IMR-90 (cell line): ENCODE data around the gene SMIM22. TPM values are rescaled to one million over a fixed set of nuclear protein-coding genes. Genes with fewer than 3 reads are reported as not detected.

Source experiments
- ATAC-seq: fragments of 200-7000 bp; cut with Tn5 transposase; 2 replicates; pipeline ENCODE4 v1.9.1; 2020; ENCODE audit warnings: low read depth, mild to moderate bottlenecking, moderate library complexity
- BruUV-seq: library from RNA; stranded (reverse); fragments of 400-500 nt; replicated peaks from 2 replicates; lab custom pipeline; 2021; lab: Mats Ljungman, UMichigan
- CTCF ChIA-PET: fragments of 300-600 bp; formaldehyde crosslinking; extraction: SDS; loops from one replicate; lab custom pipeline; 2021; ENCODE audit warnings: antibody characterized with exemption; lab: Yijun Ruan, JAX
- POLR2A ChIA-PET: fragments of 300-600 bp; sonication (Branson Sonifier 250); formaldehyde crosslinking; loops from one replicate; lab custom pipeline; 2022; ENCODE audit warnings: antibody characterized with exemption; ENCODE audit not compliant: unreplicated experiment; lab: Charles Lee
- DNase-seq: peaks from one replicate; pipeline ENCODE4 v3.0.0; 2013
- H2AFZ ChIP-seq: replicated peaks from 2 replicates; pipeline ENCODE3; 2013; ENCODE audit warnings: low read length, mild to moderate bottlenecking; ENCODE audit not compliant: poor library complexity
- H2AK5ac ChIP-seq: 2 replicates; pipeline ENCODE4 v1.6.1; 2013; ENCODE audit warnings: low read depth, low read length, inconsistent platforms
- H2AK9ac ChIP-seq: replicated peaks from 2 replicates; pipeline ENCODE3; 2013; ENCODE audit warnings: mild to moderate bottlenecking, low read depth, low read length, moderate library complexity; ENCODE audit not compliant: poor library complexity
- H2BK120ac ChIP-seq: 2 replicates; pipeline ENCODE4 v1.6.1; 2013; ENCODE audit warnings: low read depth, low read length, inconsistent platforms
- H2BK15ac ChIP-seq: 3 replicates; pipeline ENCODE4 v1.6.1; 2013; ENCODE audit warnings: low read depth, low read length, inconsistent platforms
- H2BK20ac ChIP-seq: 2 replicates; pipeline ENCODE4 v1.6.1; 2013; ENCODE audit warnings: low read depth, mild to moderate bottlenecking, inconsistent platforms, low read length, moderate library complexity
- H2BK5ac ChIP-seq: 2 replicates; pipeline ENCODE4 v1.6.1; 2013; ENCODE audit warnings: mild to moderate bottlenecking, low read depth, low read length, inconsistent platforms; ENCODE audit not compliant: poor library complexity, severe bottlenecking
- H3K14ac ChIP-seq: replicated peaks from 2 replicates; pipeline ENCODE4 v1.6.1; 2013; ENCODE audit warnings: low read depth, low read length, inconsistent platforms
- H3K18ac ChIP-seq: 2 replicates; pipeline ENCODE4 v1.6.1; 2013; ENCODE audit warnings: low read depth, low read length, control low read depth
- H3K23ac ChIP-seq: 2 replicates; pipeline ENCODE4 v1.6.1; 2013; ENCODE audit warnings: low read depth, low read length, inconsistent platforms
- H3K27ac ChIP-seq: 2 replicates; pipeline ENCODE4 v1.5.1; 2013; ENCODE audit warnings: mild to moderate bottlenecking, control low read depth, low read length; ENCODE audit not compliant: insufficient read depth
- H3K27me3 ChIP-seq: 2 replicates; pipeline ENCODE4 v1.6.1; 2013; ENCODE audit warnings: low read length; ENCODE audit not compliant: control insufficient read depth, insufficient read depth
- H3K36me3 ChIP-seq: 2 replicates; pipeline ENCODE4 v1.6.1; 2013; ENCODE audit warnings: low read length, mixed read lengths; ENCODE audit not compliant: control insufficient read depth, insufficient read depth
- H3K4ac ChIP-seq: 2 replicates; pipeline ENCODE4 v1.6.1; 2013; ENCODE audit warnings: low read depth, low read length, inconsistent platforms
- H3K4me1 ChIP-seq: 2 replicates; pipeline ENCODE4 v1.6.1; 2013; ENCODE audit warnings: low read length, mixed read lengths; ENCODE audit not compliant: control insufficient read depth, insufficient read depth
- H3K4me2 ChIP-seq: 2 replicates; pipeline ENCODE4 v1.6.1; 2013; ENCODE audit warnings: low read depth, mild to moderate bottlenecking, control low read depth, low read length, moderate library complexity
- H3K4me3 ChIP-seq: 2 replicates; pipeline ENCODE4 v1.5.1; 2013; ENCODE audit warnings: low read depth, mild to moderate bottlenecking, control low read depth, low read length, moderate library complexity; ENCODE audit not compliant: insufficient read depth
- H3K56ac ChIP-seq: 2 replicates; pipeline ENCODE4 v1.6.1; 2013; ENCODE audit warnings: low read length, inconsistent platforms; ENCODE audit not compliant: insufficient read depth; ENCODE audit errors: extremely low read depth
- H3K79me1 ChIP-seq, 2 experiments: 2 replicates each; pipeline ENCODE4 v1.6.1; 2013; ENCODE audit warnings: low read length in 2 of 2, inconsistent platforms in 1 of 2, low read depth in 1 of 2
- H3K9ac ChIP-seq: 2 replicates; pipeline ENCODE4 v1.6.1; 2013; ENCODE audit warnings: low read depth, low read length, control low read depth
- H3K9me1 ChIP-seq: 2 replicates; pipeline ENCODE4 v1.6.1; 2013; ENCODE audit warnings: low read length, inconsistent platforms; ENCODE audit not compliant: insufficient read depth
- H3K9me3 ChIP-seq: 2 replicates; pipeline ENCODE4 v1.6.1; 2013; ENCODE audit warnings: low read length; ENCODE audit not compliant: control insufficient read depth, insufficient read depth
- H4K20me1 ChIP-seq: 2 replicates; pipeline ENCODE4 v1.6.1; 2013; ENCODE audit warnings: low read length, inconsistent platforms; ENCODE audit not compliant: insufficient read depth
- H4K5ac ChIP-seq: 2 replicates; pipeline ENCODE4 v1.6.1; 2013; ENCODE audit warnings: mild to moderate bottlenecking, low read depth, low read length, control low read depth
- H4K8ac ChIP-seq, 2 experiments: 2 replicates each; pipeline ENCODE4 v1.6.1; 2013; ENCODE audit warnings: low read depth in 2 of 2, low read length in 2 of 2, control low read depth in 1 of 2, inconsistent platforms in 1 of 2
- H4K91ac ChIP-seq: 2 replicates; pipeline ENCODE4 v1.6.1; 2013; ENCODE audit warnings: low read depth, low read length, inconsistent platforms; ENCODE audit not compliant: insufficient read depth
- CHD1 ChIP-seq: IDR thresholded peaks from 2 replicates; pipeline ENCODE4 v1.6.1; 2012; ENCODE audit warnings: low read depth, low read length, improper control_type of control experiment
- CTCF ChIP-seq: conservative IDR thresholded peaks from 2 replicates; pipeline ENCODE4 v1.5.1; 2012; ENCODE audit warnings: mild to moderate bottlenecking, low read depth, low read length, improper control_type of control experiment
- ELK1 ChIP-seq: fragments of 150-350 bp; IDR thresholded peaks from 2 replicates; pipeline ENCODE4 v1.6.1; 2016; ENCODE audit warnings: low read depth, mild to moderate bottlenecking, low read length, moderate library complexity, borderline replicate concordance
- FOS ChIP-seq: fragments of 150-350 bp; IDR thresholded peaks from 2 replicates; pipeline ENCODE4 v1.6.1; 2016; ENCODE audit warnings: low read depth, low read length
- MAFK ChIP-seq: IDR thresholded peaks from 2 replicates; pipeline ENCODE4 v1.6.1; 2012; ENCODE audit warnings: low read depth, low read length, improper control_type of control experiment
- MAZ ChIP-seq: IDR thresholded peaks from 2 replicates; pipeline ENCODE4 v1.6.1; 2012; ENCODE audit warnings: low read depth, mild to moderate bottlenecking, low read length, improper control_type of control experiment, moderate library complexity, borderline replicate concordance
- MXI1 ChIP-seq: IDR thresholded peaks from 2 replicates; pipeline ENCODE4 v1.6.1; 2012; ENCODE audit warnings: low read depth, mild to moderate bottlenecking, low read length, moderate library complexity, borderline replicate concordance
- POLR2A ChIP-seq: IDR thresholded peaks from 2 replicates; pipeline ENCODE4 v1.6.1; 2012; ENCODE audit warnings: mild to moderate bottlenecking, low read depth, low read length
- USF2 ChIP-seq: fragments of 150-350 bp; IDR thresholded peaks from 2 replicates; pipeline ENCODE4 v1.6.1; 2017; ENCODE audit warnings: mild to moderate bottlenecking, antibody characterized with exemption, low read length, low read depth
- WGBS, 2 experiments: methylation state at CpG; one replicate each; pipeline versions ENCODE4 v1.1.5 to v1.1.7; 2013; ENCODE audit warnings: missing lambda C conversion rate in 2 of 2; ENCODE audit not compliant: insufficient read length in 1 of 2; ENCODE audit errors: extremely low coverage in 2 of 2; 5-methylcytosine and 5-hydroxymethylcytosine counted together
- dilution Hi-C: fragments of 300-500 bp; cut with HindIII; formaldehyde crosslinking; loops from one replicate; pipeline ENCODE4 v1.14.3; 2018; ENCODE audit warnings: low sequenced_read_pairs; ENCODE audit not compliant: unreplicated experiment
- in situ Hi-C: fragments of 300-500 bp; cut with MboI; formaldehyde crosslinking; loops from 3 replicates; pipeline ENCODE4 v1.14.3; 2019; ENCODE audit warnings: low sequenced_read_pairs, inconsistent platforms, mixed read lengths
- intact Hi-C: fragments of 100-400 bp; cut with micrococcal nuclease; formaldehyde crosslinking; loops from 2 replicates; pipeline ENCODE4 v1.10.0; 2022
- polyA plus RNA-seq, 3 experiments: library from polyadenylated mRNA; depleted of rRNA; stranded (reverse); fragments of >200 nt; gene quantifications; 2 replicates each; pipeline ENCODE4 v1.2.3, GENCODE V29; 2012; ENCODE audit warnings: low replicate concordance in 1 of 3
- total RNA-seq: library from RNA; depleted of rRNA; stranded (reverse); fragments of >200 nt; gene quantifications from 2 replicates; pipeline ENCODE4 v1.2.3, GENCODE V29; 2012

Gene SMIM22
- total and polyA plus RNA-seq, 2 of the 4 experiments (the other 2 are of a cell fraction) = not detected

- no peaks in the 10 kb centered on the region for H3K79me1 ChIP-seq
- WGBS, 2 experiments = 91% methylated on average over 7 of the region's 25 CpGs; no CpG with 5 or more reads in 1 of the 2 experiments
- TF ChIP-seq MAZ (no peak), FOS (no peak), CHD1 (no peak), MAFK (no peak), USF2 (no peak), ELK1 (no peak), MXI1 (no peak), POLR2A (no peak), CTCF (no peak)
- DNase-seq = no peak
- H3K27ac ChIP-seq = no peak overlapping the region
- no peaks in the 10 kb centered on the region for H3K27me3 ChIP-seq
- intact Hi-C loops (no loop called here), in situ Hi-C loops (no loop called here), dilution Hi-C loops (no loop called here)
- no peaks in the 10 kb centered on the region for H3K9me3 ChIP-seq
- H2AK9ac ChIP-seq = no peak overlapping the region
- H3K36me3 ChIP-seq = no peaks in the 10 kb centered on the region
- no peak overlapping the region for H2BK15ac ChIP-seq
- no peak overlapping the region for H3K4me2 ChIP-seq
- H2AK5ac ChIP-seq = no peak overlapping the region
- no peaks in the 10 kb centered on the region for H3K4me1 ChIP-seq
- H3K56ac ChIP-seq = no peak overlapping the region
- H2BK5ac ChIP-seq = no peak overlapping the region
- POLR2A ChIA-PET = no interaction called here
- no peak overlapping the region for H2BK20ac ChIP-seq
- H3K18ac ChIP-seq = no peak overlapping the region
- no peak overlapping the region for H4K91ac ChIP-seq
- no peak overlapping the region for H4K5ac ChIP-seq
- no peak overlapping the region for H3K4me3 ChIP-seq
- no peak overlapping the region for H3K4ac ChIP-seq
- CTCF ChIA-PET = no interaction called here
- no peak overlapping the region for H3K14ac ChIP-seq
- no peak overlapping the region for H3K9ac ChIP-seq
- H3K9me1 ChIP-seq = no peaks in the 10 kb centered on the region
- ATAC-seq = no peak
- H2AFZ ChIP-seq = no peak overlapping the region
- no peak overlapping the region for H3K23ac ChIP-seq
- no peak overlapping the region for H2BK120ac ChIP-seq
- no peak overlapping the region for H4K8ac ChIP-seq
- no peaks in the 10 kb centered on the region for H4K20me1 ChIP-seq
- no TSS peak for BruUV-seq
Observed at GRCh38 chr16:4783251-4783950, 11.8 kb upstream of the SMIM22 start.
